CD8-positive, alpha-beta memory T cell (primary cell): ENCODE data around the gene MYH7. TPM values are rescaled to one million over a fixed set of nuclear protein-coding genes. Genes with fewer than 3 reads are reported as not detected.

ENCODE experiments used
- CTCF ChIA-PET: fragments of 350-600 bp; sonication (Branson Sonifier 250); formaldehyde crosslinking; loops from one replicate; lab custom pipeline; 2021; ENCODE audit warnings: antibody characterized with exemption; lab: Charles Lee
- POLR2A ChIA-PET: fragments of 350-600 bp; sonication (Branson Sonifier 250); formaldehyde crosslinking; loops from one replicate; lab custom pipeline; 2021; ENCODE audit warnings: antibody characterized with exemption; lab: Charles Lee
- DNase-seq, 5 donors: peaks; one replicate each; pipeline versions ENCODE4 v3.0.0 to v3.0.0-alpha.2; 2020 to 2022; ENCODE audit warnings: mixed read lengths in 1 of 5
- H3K27ac ChIP-seq: one replicate; pipeline ENCODE4 v1.7.0; 2013; ENCODE audit warnings: low read depth, mild to moderate bottlenecking, low read length, moderate library complexity
- H3K27me3 ChIP-seq: 2 replicates; pipeline ENCODE4 v1.7.0; 2013; ENCODE audit warnings: low read length, mild to moderate bottlenecking; ENCODE audit not compliant: insufficient read depth, poor library complexity, severe bottlenecking
- H3K36me3 ChIP-seq: 2 replicates; pipeline ENCODE4 v1.7.0; 2013; ENCODE audit warnings: mild to moderate bottlenecking, low read length, moderate library complexity; ENCODE audit not compliant: insufficient read depth
- H3K4me1 ChIP-seq: 2 replicates; pipeline ENCODE4 v1.7.0; 2013; ENCODE audit warnings: mild to moderate bottlenecking, low read length, moderate library complexity; ENCODE audit not compliant: insufficient read depth
- H3K4me3 ChIP-seq: 2 replicates; pipeline ENCODE4 v1.7.0; 2013; ENCODE audit warnings: mild to moderate bottlenecking, low read length
- H3K9me3 ChIP-seq: 2 replicates; pipeline ENCODE4 v1.7.0; 2013; ENCODE audit warnings: mild to moderate bottlenecking, low read length
- H3K27ac Mint-ChIP-seq, 8 donors: one replicate each; pipeline ENCODE4 v1.8.0; 2020 to 2021; ENCODE audit warnings: mixed read lengths in 8 of 8, mild to moderate bottlenecking in 6 of 8, inconsistent platforms in 3 of 8, moderate library complexity in 3 of 8
- H3K27me3 Mint-ChIP-seq, 2 donors: one replicate each; pipeline ENCODE4 v1.8.0; 2020 to 2021; ENCODE audit warnings: mixed read lengths in 2 of 2, mild to moderate bottlenecking in 1 of 2, moderate library complexity in 1 of 2
- H3K36me3 Mint-ChIP-seq, 3 donors: one replicate each; pipeline ENCODE4 v1.8.0; 2020 to 2021; ENCODE audit warnings: mixed read lengths in 3 of 3, inconsistent platforms in 1 of 3, mild to moderate bottlenecking in 1 of 3
- H3K4me1 Mint-ChIP-seq, 3 donors: one replicate each; pipeline ENCODE4 v1.8.0; 2020 to 2021; ENCODE audit warnings: mixed read lengths in 3 of 3, inconsistent platforms in 1 of 3, mild to moderate bottlenecking in 1 of 3
- H3K4me3 Mint-ChIP-seq, 7 donors: one replicate each; pipeline ENCODE4 v1.8.0; 2020 to 2021; ENCODE audit warnings: mixed read lengths in 7 of 7, mild to moderate bottlenecking in 6 of 7, moderate library complexity in 4 of 7, inconsistent platforms in 2 of 7
- H3K9me3 Mint-ChIP-seq, 5 donors: one replicate each; pipeline ENCODE4 v1.8.0; 2020 to 2022; ENCODE audit warnings: mixed read lengths in 5 of 5, mild to moderate bottlenecking in 3 of 5, moderate library complexity in 2 of 5, inconsistent platforms in 1 of 5
- polyA plus RNA-seq: library from polyadenylated mRNA; unstranded; fragments of 300-500 nt; fragmentation: Illumina TruSeq; gene quantifications from one replicate; pipeline ENCODE4 v1.2.3, GENCODE V29; 2021
- total RNA-seq, 2 experiments: library from RNA; stranded (reverse); gene quantifications; one replicate each; pipeline ENCODE4 v1.2.3, GENCODE V29; 2021

MYH7 gene
- total and polyA plus RNA-seq, 3 experiments from 2014 or later: not detected

DNA sequence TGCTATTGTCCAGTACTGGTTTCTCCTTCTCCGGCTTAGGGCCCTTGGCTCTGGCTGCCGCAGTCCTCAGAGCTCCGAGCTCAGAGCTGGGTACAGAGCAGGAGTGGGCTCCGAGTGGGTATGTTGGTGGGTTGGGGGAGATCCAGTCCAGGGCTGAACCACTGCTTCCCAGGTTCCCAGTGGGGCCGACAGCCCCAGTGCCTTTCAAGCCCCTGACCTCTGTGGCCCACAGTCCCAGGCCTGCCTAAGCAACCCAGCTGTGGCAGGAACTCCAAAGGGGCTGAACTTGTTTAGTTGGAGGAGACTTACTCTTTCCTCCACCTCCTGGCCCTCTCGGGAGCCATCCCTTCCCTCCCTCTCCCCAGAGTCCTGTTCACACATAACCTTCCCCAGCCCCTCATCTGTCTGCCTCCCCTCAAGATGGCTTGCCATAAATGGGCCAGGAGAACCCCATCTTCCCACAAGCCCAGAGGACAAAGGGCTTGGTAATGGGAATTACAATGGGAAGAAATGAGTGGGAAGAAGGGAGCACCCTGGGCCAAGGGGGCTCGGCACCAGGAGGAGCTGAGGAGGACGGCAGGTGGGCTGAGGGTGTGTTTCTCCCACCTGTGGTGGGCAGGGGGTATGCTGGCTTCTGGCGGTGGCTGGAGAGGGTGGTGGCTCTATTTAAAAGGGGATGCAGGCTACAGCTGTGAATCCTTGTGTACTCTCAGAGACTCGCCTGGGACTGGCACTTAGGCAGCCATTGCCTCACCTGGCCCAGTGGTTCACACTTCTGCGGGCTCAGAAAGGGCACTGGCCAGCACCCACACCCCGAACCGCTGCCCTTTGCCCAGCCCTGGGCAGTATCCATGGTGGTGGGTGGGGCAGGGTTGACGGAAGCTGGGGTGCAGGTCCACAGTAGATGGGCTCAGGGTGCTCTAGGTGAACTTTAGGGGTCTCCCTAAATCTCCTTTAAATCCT lies 23.6 kb downstream of the MYH7 start:
- POLR2A ChIA-PET: no interaction called here
- H3K9me3 Mint-ChIP-seq: no peaks in the 10 kb centered on the region
- no peaks in the 10 kb centered on the region for H3K4me1 Mint-ChIP-seq
- H3K36me3 Mint-ChIP-seq: peaks cover 0 to 2% (median 0%) of the 10 kb centered on the region in 3 donors
- no peak overlapping the region for H3K27ac Mint-ChIP-seq
- H3K27me3 Mint-ChIP-seq: peaks cover 9 to 35% of the 10 kb centered on the region in 2 donors
- CTCF ChIA-PET: no interaction called here
- Histone ChIP-seq H3K9me3 (no peaks in the 10 kb centered on the region), H3K36me3 (no peaks in the 10 kb centered on the region), H3K27me3 (no peaks in the 10 kb centered on the region), H3K4me3 (no peak overlapping the region), H3K27ac (no peak overlapping the region), H3K4me1 (no peaks in the 10 kb centered on the region)
- DNase-seq: no peak
- no peak overlapping the region for H3K4me3 Mint-ChIP-seq

DNA sequence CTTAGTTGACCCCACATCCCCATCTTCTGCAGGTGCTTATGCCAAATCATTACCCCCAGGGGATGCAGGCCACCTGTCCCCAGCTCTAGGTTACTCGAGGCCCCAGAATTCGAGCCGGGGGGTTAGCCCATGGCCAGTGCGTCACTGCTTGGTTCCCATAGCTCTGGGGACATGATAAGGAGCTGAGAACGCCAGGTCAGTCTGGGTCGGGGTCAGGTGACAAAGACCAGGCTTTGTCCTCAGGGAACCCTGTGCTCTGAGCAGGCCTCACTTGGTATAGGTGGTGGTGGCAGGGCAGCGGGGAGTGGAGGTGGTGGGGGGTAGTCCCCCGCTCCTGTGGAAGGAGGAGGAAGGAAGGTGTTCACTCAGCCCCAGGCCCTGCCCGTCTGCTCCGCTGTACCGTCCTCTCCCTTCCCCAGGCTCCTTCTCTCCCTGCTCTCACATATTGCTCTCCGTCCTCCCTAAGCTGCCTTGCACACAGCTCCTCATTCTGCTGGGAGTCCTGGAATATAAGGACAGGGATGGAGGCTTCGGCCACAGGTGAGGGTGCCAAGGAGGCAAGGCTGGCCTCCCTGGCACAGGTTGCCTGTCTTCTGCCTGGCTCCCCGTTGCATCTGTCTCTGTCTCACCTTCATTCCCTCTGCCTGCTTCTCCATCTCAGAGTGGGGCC lies 25.4 kb downstream of the MYH7 start:
- Mint-ChIP-seq H3K27me3 (peaks cover 3 to 46% of the 10 kb centered on the region in 2 donors), H3K36me3 (peaks cover 0 to 2% (median 0%) of the 10 kb centered on the region in 3 donors), H3K4me1 (no peaks in the 10 kb centered on the region), H3K9me3 (no peaks in the 10 kb centered on the region), H3K4me3 (no peak overlapping the region), H3K27ac (no peak overlapping the region)
- H3K4me3 ChIP-seq: no peak overlapping the region
- ChIA-PET POLR2A (no interaction called here), CTCF (no interaction called here)
- H3K36me3 ChIP-seq: no peaks in the 10 kb centered on the region
- H3K27ac ChIP-seq: no peak overlapping the region
- H3K4me1 ChIP-seq: no peaks in the 10 kb centered on the region
- H3K27me3 ChIP-seq: no peaks in the 10 kb centered on the region
- no peak for DNase-seq
- H3K9me3 ChIP-seq: no peaks in the 10 kb centered on the region

DNA sequence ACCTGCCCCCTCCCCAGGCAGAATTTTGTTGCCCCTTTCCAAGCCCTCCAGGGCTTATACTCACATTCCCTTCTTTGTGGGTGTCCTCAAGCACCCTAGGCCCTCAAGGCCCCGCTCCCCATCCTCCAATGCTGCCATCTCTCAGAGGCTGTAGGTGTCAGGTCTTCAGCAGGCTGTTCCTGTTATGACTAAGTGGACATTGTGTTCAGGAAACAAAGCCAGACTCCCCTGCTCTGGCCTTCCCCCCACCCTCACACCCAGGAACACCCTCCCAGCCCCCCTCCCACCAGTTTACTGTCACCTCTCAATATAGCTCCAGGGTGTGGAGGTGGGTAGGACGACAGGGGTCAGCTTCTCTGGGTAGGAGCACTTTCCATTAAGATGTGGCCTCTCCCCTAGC lies 26.0 kb downstream of the MYH7 start:
- Histone ChIP-seq H3K27me3 (no peaks in the 10 kb centered on the region), H3K4me3 (no peak overlapping the region), H3K36me3 (no peaks in the 10 kb centered on the region), H3K9me3 (no peaks in the 10 kb centered on the region), H3K27ac (no peak overlapping the region), H3K4me1 (no peaks in the 10 kb centered on the region)
- peaks cover 3 to 50% of the 10 kb centered on the region in 2 donors for H3K27me3 Mint-ChIP-seq
- no peak for DNase-seq
- no peak overlapping the region for H3K4me3 Mint-ChIP-seq
- no peak overlapping the region for H3K27ac Mint-ChIP-seq
- H3K9me3 Mint-ChIP-seq: no peaks in the 10 kb centered on the region
- CTCF ChIA-PET: no interaction called here
- H3K4me1 Mint-ChIP-seq: no peaks in the 10 kb centered on the region
- peaks cover 0 to 2% (median 0%) of the 10 kb centered on the region in 3 donors for H3K36me3 Mint-ChIP-seq
- POLR2A ChIA-PET: no interaction called here

DNA sequence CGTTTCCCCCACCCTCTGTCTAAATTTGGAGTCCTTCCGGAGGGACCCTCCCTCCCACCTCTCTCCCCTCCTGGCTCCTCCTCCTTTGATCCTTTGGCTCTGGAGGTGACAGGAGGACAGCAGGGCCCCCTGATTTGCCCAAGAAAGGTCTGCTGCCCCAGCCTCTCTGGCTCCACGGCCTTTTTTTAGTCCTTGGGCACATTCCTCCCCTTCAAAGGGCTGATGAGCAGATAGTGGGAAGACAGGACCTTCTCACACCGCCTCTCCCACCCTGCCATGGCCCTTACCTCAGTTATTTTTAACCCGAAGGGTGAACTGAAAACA lies 27.2 kb downstream of the MYH7 start:
- H3K4me3 Mint-ChIP-seq: no peak overlapping the region

GRCh38 chr14:23407516-23408306 lies 27.7 kb downstream of the MYH7 start, which contains the start of gene MYH6:
MYH6 (minus strand) TSS chr14:23408273; CDS start chr14:23407223, 1,050 bp downstream.
- ChIA-PET CTCF (no interaction called here), POLR2A (no interaction called here)
- Histone ChIP-seq H3K4me3 (no peak within 1 kb of the TSS), H3K27me3 (no peaks in the 10 kb centered on the region), H3K9me3 (no peaks in the 10 kb centered on the region), H3K4me1 (no peaks in the 10 kb centered on the region), H3K36me3 (no peaks in the 10 kb centered on the region), H3K27ac (no peak within 1 kb of the TSS)
- no peak within 1 kb of the TSS for H3K4me3 Mint-ChIP-seq
- H3K36me3 Mint-ChIP-seq: peaks cover 0 to 2% (median 0%) of the 10 kb centered on the region in 3 donors
- H3K27ac Mint-ChIP-seq: no peak within 1 kb of the TSS
- no peaks in the 10 kb centered on the region for H3K4me1 Mint-ChIP-seq
- H3K27me3 Mint-ChIP-seq: peaks cover 5 to 50% of the 10 kb centered on the region in 2 donors
- no peaks in the 10 kb centered on the region for H3K9me3 Mint-ChIP-seq
- DNase-seq: no peak

More for the DNA sequence above, 27.2 kb downstream of the MYH7 start:
- Mint-ChIP-seq H3K27ac (no peak overlapping the region), H3K4me1 (no peaks in the 10 kb centered on the region), H3K9me3 (no peaks in the 10 kb centered on the region), H3K36me3 (peaks cover 0 to 2% (median 0%) of the 10 kb centered on the region in 3 donors), H3K27me3 (peaks cover 3 to 46% of the 10 kb centered on the region in 2 donors)
- ChIA-PET CTCF (no interaction called here), POLR2A (no interaction called here)
- Histone ChIP-seq H3K9me3 (no peaks in the 10 kb centered on the region), H3K36me3 (no peaks in the 10 kb centered on the region), H3K4me1 (no peaks in the 10 kb centered on the region), H3K27ac (no peak overlapping the region), H3K27me3 (no peaks in the 10 kb centered on the region), H3K4me3 (no peak overlapping the region)
- no peak for DNase-seq

DNA sequence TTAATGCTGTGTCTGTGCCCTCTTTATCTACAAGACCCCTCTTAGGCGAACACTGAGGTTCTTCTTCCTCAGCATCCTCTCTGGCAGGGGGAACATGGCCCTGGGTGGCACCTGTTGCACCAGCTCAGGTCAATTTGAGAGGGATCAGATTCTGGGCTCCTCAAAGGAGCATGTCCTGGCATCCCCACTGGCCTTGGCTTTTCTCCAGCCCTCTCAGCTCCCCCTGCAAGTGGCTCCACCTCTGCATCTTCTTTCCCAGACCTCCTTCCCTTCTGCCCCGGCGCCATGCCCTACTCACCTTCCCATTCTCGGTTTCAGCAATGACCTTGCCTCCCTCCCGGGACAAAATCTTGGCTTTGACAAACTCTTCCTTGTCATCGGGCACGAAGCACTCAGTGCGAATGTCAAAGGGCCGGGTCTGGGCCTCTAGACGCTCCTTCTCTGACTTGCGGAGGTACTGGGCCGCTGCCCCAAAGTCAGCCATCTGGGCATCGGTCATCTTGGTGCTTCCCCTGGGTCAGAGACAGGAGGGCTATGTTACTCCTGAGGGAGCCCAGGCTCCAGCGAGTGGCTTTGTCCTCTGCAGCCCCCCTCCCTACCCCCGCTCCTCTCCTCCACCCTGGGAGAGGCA lies 28.6 kb downstream of the MYH7 start:
- Mint-ChIP-seq H3K27me3 (peaks cover 5 to 48% of the 10 kb centered on the region in 2 donors), H3K4me3 (no peak overlapping the region), H3K36me3 (peaks cover 0 to 2% (median 0%) of the 10 kb centered on the region in 3 donors), H3K4me1 (no peaks in the 10 kb centered on the region), H3K27ac (no peak overlapping the region), H3K9me3 (no peaks in the 10 kb centered on the region)
- Histone ChIP-seq H3K9me3 (no peaks in the 10 kb centered on the region), H3K4me3 (no peak overlapping the region), H3K27me3 (no peaks in the 10 kb centered on the region), H3K27ac (no peak overlapping the region), H3K4me1 (no peaks in the 10 kb centered on the region), H3K36me3 (no peaks in the 10 kb centered on the region)
- ChIA-PET POLR2A (no interaction called here), CTCF (no interaction called here)
- no peak for DNase-seq

DNA sequence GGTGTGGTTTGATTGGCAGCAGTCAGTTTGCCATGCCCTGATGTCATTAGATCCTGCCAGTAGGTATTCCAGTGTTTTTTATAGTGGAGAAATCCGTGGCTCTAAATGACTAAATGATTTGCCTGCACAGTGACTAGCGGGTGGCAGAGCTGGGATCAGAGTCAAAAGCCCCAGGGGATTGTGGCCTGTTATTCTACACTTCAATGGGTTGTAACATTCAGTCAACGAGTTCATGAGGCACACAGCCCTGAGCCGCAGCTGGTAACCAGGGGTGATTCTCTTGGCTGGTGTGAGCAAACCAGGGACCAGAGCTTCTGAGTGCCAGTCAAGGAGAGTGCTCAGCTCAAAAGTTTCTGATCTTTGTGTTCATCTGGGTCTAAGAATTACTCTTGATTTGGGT lies 29.2 kb downstream of the MYH7 start:
- ChIA-PET CTCF (no interaction called here), POLR2A (no interaction called here)
- Histone ChIP-seq H3K4me1 (no peaks in the 10 kb centered on the region), H3K36me3 (no peaks in the 10 kb centered on the region), H3K27me3 (no peaks in the 10 kb centered on the region), H3K9me3 (no peaks in the 10 kb centered on the region), H3K27ac (no peak overlapping the region), H3K4me3 (no peak overlapping the region)
- DNase-seq: no peak
- no peaks in the 10 kb centered on the region for H3K4me1 Mint-ChIP-seq
- peaks cover 0 to 2% (median 0%) of the 10 kb centered on the region in 3 donors for H3K36me3 Mint-ChIP-seq
- H3K27me3 Mint-ChIP-seq: peaks cover 5 to 51% of the 10 kb centered on the region in 2 donors
- H3K27ac Mint-ChIP-seq: no peak overlapping the region
- no peaks in the 10 kb centered on the region for H3K9me3 Mint-ChIP-seq
- H3K4me3 Mint-ChIP-seq: no peak overlapping the region
